OCI-LY3 (cell line): ENCODE measurements around the gene ZCCHC14.
"Not testable (repeated sequence)": the region's sequence is repeated elsewhere in the genome, so short reads cannot be mapped to it uniquely, and the experiment has no call there.

Experiments
- H2AFZ ChIP-seq: fragments of 200-600, 300-600 bp; shearing (Covaris generic); 2 replicates; pipeline ENCODE4 v1.6.0; 2014; ENCODE audit warnings: antibody characterized with exemption, low read depth, low read length
- H3K27ac ChIP-seq: fragments of 200-600, 300-600 bp; sonication (generic); 2 replicates; pipeline ENCODE4 v1.5.1; 2014; ENCODE audit warnings: mild to moderate bottlenecking, low read length, moderate library complexity, mixed read lengths
- H3K27me3 ChIP-seq: fragments of 200-600, 300-600 bp; sonication (generic); 2 replicates; pipeline ENCODE4 v1.6.1; 2014; ENCODE audit warnings: low read depth, low read length, mixed read lengths
- H3K36me3 ChIP-seq: fragments of 200-600, 300-600 bp; sonication (generic); replicated peaks from 2 replicates; pipeline ENCODE3; 2014; ENCODE audit warnings: low read depth, low read length, mixed read lengths
- H3K4me1 ChIP-seq: fragments of 300-600, 200-600 bp; sonication (generic); 2 replicates; pipeline ENCODE4 v1.6.1; 2014; ENCODE audit warnings: low read length, mixed read lengths
- H3K4me2 ChIP-seq: fragments of 200-600, 300-600 bp; sonication (generic); 2 replicates; pipeline ENCODE4 v1.6.1; 2014; ENCODE audit warnings: low read length, mixed read lengths
- H3K4me3 ChIP-seq: fragments of 300-600, 200-600 bp; sonication (generic); 2 replicates; pipeline ENCODE4 v1.5.1; 2014; ENCODE audit warnings: antibody characterized with exemption, mild to moderate bottlenecking, low read length, moderate library complexity
- H3K79me2 ChIP-seq: fragments of 300-600, 200-600 bp; shearing (Covaris generic); 2 replicates; pipeline ENCODE4 v1.6.1; 2014; ENCODE audit warnings: mild to moderate bottlenecking, low read length, mixed read lengths
- H3K9ac ChIP-seq: fragments of 300-600, 200-600 bp; shearing (Covaris generic); 2 replicates; pipeline ENCODE4 v1.6.0; 2014; ENCODE audit warnings: mild to moderate bottlenecking, low read length, moderate library complexity
- H3K9me3 ChIP-seq: fragments of 200-600, 300-600 bp; shearing (Covaris generic); 2 replicates; pipeline ENCODE4 v1.6.1; 2014; ENCODE audit warnings: low read length, mixed read lengths; ENCODE audit not compliant: insufficient read depth
- H4K20me1 ChIP-seq: fragments of 200-600, 300-600 bp; sonication (generic); 2 replicates; pipeline ENCODE4 v1.6.1; 2016; ENCODE audit warnings: low read length, mixed read lengths; ENCODE audit not compliant: insufficient read depth
- CTCF ChIP-seq: fragments of 200-600, 300-600 bp; sonication (generic); IDR thresholded peaks from 2 replicates; pipeline ENCODE4 v1.5.1; 2014; ENCODE audit warnings: antibody characterized with exemption, low read length, low read depth
- EZH2phosphoT487 ChIP-seq: fragments of 200-600 bp; shearing (Covaris generic); IDR thresholded peaks from 2 replicates; pipeline ENCODE4 v1.6.1; 2018; ENCODE audit warnings: antibody characterized with exemption, mixed run types, low read depth

Gene ZCCHC14

GRCh38 chr16:87482266-87482665 is 10.6 kb downstream of the ZCCHC14 start:
- no peaks in the 10 kb centered on the region for H4K20me1 ChIP-seq
- no peaks in the 10 kb centered on the region for H3K79me2 ChIP-seq
- H3K27me3 ChIP-seq: no peaks in the 10 kb centered on the region
- H3K4me3 ChIP-seq: no peak overlapping the region
- H3K9me3 ChIP-seq: no peaks in the 10 kb centered on the region
- no peak overlapping the region for H3K9ac ChIP-seq
- H2AFZ ChIP-seq: no peak overlapping the region
- no peak overlapping the region for H3K4me2 ChIP-seq
- H3K27ac ChIP-seq: no peak overlapping the region
- H3K36me3 ChIP-seq: no peaks in the 10 kb centered on the region
- peaks cover 4% of the 10 kb centered on the region for H3K4me1 ChIP-seq
- TF ChIP-seq CTCF (no peak), EZH2phosphoT487 (no peak)

GRCh38 chr16:87481711-87482110 is 11.1 kb downstream of the ZCCHC14 start:
- H3K79me2 ChIP-seq, H3K4me2 ChIP-seq, H3K4me3 ChIP-seq, H4K20me1 ChIP-seq, H3K9me3 ChIP-seq, H3K9ac ChIP-seq, H3K4me1 ChIP-seq, H3K27me3 ChIP-seq, H3K36me3 ChIP-seq, H3K27ac ChIP-seq, H2AFZ ChIP-seq: not testable (repeated sequence)

GRCh38 chr16:87477209-87477981 is 15.4 kb downstream of the ZCCHC14 start:
- not testable (repeated sequence) for H3K9ac ChIP-seq, H3K4me3 ChIP-seq, H3K4me2 ChIP-seq, H3K79me2 ChIP-seq, H3K27ac ChIP-seq, H3K4me1 ChIP-seq, H4K20me1 ChIP-seq, H3K9me3 ChIP-seq, H3K36me3 ChIP-seq, H2AFZ ChIP-seq, H3K27me3 ChIP-seq

GRCh38 chr16:87474566-87474996 is 18.2 kb downstream of the ZCCHC14 start:
- no peak overlapping the region for H3K4me2 ChIP-seq
- H4K20me1 ChIP-seq: no peaks in the 10 kb centered on the region; the same call in 1 of the 2 replicates
- no peak overlapping the region for H3K9ac ChIP-seq
- no peaks in the 10 kb centered on the region for H3K27me3 ChIP-seq
- H2AFZ ChIP-seq: no peak overlapping the region
- no peaks in the 10 kb centered on the region for H3K79me2 ChIP-seq
- no peaks in the 10 kb centered on the region for H3K4me1 ChIP-seq
- TF ChIP-seq EZH2phosphoT487 (no peak), CTCF (no peak)
- no peaks in the 10 kb centered on the region for H3K36me3 ChIP-seq
- H3K9me3 ChIP-seq: no peaks in the 10 kb centered on the region
- H3K27ac ChIP-seq: no peak overlapping the region
- no peak overlapping the region for H3K4me3 ChIP-seq

GRCh38 chr16:87474017-87474416 is 18.8 kb downstream of the ZCCHC14 start:
- Histone ChIP-seq H4K20me1 (no peaks in the 10 kb centered on the region; the same call in 1 of the 2 replicates), H3K79me2 (no peaks in the 10 kb centered on the region)

More at GRCh38 chr16:87474017-87474416, 18.8 kb downstream of the ZCCHC14 start:
- Histone ChIP-seq H3K9me3 (no peaks in the 10 kb centered on the region), H3K4me2 (no peak overlapping the region), H3K27me3 (no peaks in the 10 kb centered on the region), H3K27ac (no peak overlapping the region), H3K9ac (no peak overlapping the region), H2AFZ (no peak overlapping the region), H3K4me1 (no peaks in the 10 kb centered on the region), H3K36me3 (no peaks in the 10 kb centered on the region), H3K4me3 (no peak overlapping the region)
- TF ChIP-seq EZH2phosphoT487 (no peak), CTCF (no peak)
